SKM-1 treated with dmso at 0.1 percent for 144 hours (cell line): ENCODE measurements around the gene DNAJC18.
"Not testable (repeated sequence)": the region's sequence is repeated elsewhere in the genome, so short reads cannot be mapped to it uniquely, and the experiment has no call there.

Experiments used
- DNase-seq: peaks from one replicate; lab custom pipeline; 2025; ENCODE audit not compliant: unreplicated experiment; lab: John Stamatoyannopoulos, UW

The DNAJC18 gene

DNA sequence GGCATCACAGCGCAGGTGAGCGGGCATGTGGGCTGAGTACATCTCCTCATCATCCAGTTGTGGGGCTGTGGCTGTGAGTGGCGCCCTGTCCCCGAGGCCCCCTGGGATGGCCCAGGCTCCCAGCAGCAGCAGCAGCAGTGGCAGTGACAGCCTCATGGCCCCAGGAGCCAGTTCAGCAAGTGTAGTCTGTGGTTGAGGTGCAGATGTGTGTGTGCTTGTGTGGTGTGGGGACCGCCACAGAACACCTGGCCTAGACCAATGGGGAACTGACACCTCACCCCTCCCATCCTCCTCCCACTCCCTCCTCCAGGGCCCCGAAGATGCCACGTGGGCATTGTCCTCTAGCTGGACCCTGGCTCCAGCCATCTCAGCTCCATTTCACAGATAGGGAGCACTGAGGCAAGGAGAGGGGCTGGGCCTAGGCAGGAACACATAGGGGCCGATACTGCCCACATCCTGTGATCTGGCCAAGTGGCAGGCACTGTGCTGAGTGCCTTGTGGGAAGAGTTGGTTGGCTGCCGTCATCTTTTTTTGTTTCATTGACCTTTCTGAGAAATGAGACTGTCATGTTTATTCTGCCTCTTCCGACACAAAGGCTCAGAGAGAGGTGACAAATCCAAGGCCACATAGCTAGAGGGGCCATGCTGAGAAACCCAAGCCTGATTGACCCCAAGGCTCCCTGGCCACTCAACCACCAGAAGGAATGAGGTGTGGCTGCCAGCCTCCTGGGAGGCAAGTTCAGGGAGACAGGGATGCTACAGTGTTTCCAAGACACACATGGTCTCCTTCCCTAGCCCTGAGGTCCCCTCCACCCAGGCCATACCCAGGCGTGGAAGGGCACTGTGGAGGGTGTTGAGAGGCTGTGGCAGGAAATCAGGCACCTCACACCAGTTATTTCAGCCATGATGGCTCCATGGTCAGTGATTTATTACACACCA lies 49.4 kb downstream of the DNAJC18 start, which contains the start of gene MZB1:
MZB1 (minus strand) TSS at position 213 of the 938 bp plus-strand sequence; CDS start at position 156, 57 bp downstream.
- no peak for DNase-seq

DNA sequence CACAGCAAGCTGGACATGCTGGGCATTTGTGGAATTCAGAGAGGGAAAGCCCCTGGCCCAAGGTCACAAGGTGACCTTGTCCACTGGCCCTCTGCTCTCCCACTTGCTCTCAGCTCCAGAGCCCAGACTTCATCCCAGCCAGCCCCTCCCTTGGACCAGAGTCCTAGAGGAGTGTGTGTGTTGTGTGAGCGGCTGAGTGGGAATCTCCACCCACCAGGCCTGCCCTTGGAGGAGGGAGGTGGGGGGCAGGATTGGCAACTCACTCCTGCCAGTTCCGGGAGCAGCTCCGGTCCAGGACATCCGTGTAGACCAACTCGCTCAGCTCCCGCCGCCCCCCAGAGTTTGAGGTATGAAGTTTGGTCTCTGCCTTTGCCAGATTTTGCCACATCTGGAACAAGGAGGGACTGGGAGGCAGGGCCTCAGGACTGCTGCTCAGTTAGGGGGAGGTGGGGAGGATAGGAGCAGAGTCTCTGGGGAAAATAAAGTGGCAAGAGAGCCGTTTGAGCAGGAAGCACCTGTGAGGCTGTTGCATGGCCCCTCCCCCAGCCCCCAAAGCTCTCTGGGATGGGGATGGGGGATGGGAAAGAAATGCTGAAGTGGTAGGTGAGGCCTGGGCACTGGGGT lies 51.0 kb downstream of the DNAJC18 start:
- DNase-seq: no peak

DNA sequence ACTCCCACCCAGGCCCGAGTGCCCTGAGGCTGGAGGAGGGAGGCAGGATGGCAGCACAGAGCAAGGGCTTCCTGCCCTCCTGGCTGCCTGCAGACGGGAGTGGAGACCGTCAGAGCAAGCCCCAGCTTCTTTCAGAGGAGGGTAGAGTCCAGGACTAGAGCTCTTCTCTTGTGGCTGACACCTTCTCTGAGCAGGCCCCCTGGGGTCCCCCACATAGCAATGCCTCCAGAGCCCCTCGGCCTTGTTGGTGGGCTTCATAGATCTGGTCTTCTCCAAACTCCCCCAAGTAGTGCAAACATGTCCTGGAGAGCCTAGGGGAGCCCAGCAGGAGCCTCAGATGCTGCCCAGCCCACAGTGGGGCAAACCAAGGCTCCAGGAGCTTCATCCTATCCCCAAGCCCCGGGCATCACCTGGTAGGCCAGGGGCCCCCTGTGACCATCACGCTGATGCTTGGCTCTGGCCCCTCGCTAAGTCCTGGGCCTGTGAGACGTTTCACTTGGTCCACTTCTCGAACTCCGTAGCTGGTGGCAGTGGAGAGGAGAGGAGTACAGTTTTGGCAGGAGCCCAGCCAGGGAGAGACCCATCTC lies 51.6 kb downstream of the DNAJC18 start:
- DNase-seq: no peak

DNA sequence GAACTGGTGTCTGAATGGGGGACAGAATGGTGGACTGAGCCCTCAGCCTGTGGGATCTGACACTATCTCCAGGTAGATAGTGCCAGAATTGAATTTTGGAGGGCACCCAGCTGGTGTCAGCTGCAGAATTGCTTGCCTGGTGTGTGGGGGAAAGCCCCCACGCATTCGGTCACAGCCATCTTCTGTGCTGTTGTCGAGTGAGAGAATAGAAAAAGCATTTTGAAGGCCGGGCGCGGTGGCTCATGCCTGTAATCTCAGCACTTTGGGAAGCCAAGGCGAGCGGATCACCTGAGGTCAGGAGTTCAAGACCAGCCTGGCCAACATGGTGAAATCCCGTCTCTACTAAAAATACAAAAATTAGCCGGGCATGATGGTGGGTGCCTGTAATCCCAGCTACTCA lies 52.4 kb downstream of the DNAJC18 start:
- DNase-seq: not testable (repeated sequence)

DNA sequence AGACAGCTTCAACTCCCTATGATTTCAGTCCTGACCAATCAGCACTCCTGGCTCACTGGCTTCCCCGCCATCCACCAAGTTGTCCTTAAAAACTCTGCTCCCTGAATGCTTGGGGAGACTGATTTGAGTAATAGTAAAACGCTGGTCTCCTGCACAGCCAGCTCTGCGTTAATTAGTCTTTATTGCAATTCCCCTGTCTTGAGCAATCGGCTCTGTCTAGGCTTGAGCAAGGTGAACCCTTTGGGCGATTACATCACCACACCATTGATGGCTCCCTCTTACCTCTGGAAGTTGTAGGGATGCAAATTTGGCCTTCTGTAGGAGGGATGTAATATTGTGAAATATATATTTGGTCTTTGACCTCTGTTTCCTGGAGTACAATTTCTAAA lies 53.3 kb downstream of the DNAJC18 start:
- DNase-seq: peak; percentile 79

DNA sequence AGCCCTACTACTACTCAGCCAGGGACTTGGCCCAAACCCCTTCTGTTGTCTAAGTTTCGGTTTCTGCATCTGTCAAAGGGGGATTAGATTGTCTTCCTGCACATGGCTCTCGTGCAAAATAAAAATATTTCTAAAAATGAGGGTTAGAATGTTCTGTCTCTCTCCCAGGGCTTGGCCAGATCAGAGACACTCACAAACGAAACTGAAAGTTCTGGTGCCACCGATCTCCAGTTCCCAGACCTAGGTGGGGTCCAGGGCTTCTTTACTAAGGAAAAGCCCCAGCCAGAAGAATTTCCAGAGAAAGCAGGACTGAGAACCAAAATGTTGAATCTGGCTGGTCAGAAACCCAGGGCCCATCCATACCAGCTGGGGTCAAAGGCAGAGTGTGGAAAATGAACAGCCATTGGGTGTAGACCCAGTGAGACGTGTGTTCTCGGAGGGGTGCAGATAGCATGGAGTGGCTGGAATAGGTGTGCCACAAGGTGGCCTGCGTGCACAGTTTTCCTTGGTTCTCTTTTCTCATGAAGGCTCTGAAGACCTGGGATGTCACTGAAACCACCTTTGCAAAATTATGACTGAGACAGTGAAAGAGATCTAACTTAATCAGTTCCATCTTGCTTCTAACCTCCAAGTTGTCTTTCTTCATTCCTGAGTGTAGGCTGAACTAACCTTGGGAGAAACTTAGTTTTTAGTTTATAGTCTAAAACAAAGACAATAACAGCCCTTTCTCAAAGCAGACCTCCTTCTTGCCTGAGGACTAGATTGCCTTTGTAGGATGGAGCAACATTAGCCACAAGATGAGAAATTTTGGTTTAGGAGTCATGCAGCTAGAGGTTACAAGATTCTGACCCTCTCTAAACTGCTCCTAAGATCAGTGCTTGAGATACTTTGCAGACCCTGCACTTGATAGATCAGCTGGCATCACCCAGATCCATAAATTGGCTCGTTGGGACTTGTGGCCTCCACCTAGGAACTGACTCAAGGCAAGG lies 54.0 kb downstream of the DNAJC18 start:
- DNase-seq: peak; percentile 56

DNA sequence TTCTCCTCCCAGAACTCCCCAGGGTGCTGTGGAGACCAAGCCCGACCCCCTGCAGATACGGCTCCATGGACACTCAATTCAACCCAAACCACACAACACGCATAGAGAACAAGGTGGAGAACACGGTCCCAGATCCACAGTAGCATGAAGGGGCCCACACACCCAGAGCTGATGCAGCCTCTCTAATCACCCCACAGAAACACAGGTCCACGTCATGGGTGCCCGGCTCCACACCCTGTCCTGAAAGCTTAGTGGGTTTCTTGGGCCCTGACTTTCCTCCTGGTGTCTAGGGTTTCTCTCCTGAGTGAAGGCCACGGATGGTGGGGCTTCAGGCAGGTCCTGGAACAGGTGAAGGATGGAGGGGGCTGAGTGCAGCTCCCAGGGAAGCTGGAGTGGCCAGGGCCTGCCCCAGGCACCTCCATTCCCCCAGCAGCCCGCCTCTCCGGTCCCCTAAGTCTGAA lies 54.7 kb downstream of the DNAJC18 start:
- no peak for DNase-seq

DNA sequence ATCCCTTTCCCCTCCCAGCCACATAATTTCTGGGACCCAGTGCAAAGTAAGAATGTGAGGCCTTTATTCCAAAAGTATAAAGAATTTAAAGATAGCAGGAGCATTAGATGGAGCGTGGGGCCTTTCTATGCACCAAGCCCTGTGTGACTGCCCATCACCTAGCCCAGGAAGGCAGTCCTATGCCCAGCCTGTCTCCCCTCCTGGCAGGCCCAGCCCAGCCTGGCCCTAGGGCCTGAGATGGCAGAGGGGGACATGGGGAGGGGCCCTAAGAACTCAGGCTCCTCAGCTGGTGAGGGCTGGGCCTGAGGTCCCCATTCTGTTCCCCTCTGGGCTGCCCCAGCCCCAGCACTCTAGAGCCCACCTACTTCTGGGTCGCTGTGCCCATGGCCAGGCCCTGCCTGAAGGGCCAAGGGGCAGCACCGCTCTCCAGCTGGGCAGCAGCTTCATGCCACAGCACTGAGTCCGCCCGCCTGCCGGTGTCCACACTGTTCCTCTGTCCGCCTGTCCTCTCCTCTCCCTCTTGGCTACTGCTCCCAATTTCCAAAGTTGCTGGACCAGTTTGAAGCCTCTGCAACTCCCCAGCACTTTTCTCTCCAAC lies 55.2 kb downstream of the DNAJC18 start:
- DNase-seq: no peak

DNA sequence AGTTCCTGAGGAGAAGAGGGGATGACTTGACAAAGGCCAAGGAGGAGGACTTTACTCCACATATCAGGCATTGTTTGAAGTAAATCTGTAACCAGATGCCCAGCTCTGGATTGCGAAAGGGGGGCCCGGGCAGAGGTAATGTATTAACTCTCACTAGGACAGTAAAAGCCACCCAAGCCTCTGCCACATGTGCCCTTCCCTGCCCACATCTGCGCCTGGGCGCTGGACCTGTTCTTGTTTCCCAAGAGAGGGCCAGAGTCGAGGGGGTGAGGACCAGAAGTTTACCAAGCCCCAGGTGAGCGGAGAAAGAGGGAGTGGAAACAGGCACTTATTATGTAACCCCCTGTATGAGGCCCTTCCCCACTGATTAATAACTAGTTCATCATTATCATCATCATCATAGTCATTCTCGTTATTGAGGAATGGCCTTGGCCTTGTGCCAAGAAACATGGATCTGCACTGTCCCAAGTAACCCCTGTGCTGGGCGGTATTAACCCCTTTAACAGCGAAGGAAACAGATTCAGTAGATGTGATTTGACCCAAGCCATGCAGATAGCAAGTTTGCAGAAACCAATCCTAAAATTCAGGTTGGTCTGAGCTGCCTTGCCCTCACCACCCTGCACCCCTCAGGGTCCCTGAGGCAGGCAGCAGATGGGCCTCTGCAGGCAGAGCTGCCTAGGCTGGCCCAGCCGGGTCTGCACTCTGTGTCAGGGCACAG lies 55.9 kb downstream of the DNAJC18 start, which contains the start of gene SLC23A1:
SLC23A1 (minus strand) TSS at position 23 of the 718 bp plus-strand sequence. CDS start 44 bp downstream, outside the sequence.
- no peak for DNase-seq

DNA sequence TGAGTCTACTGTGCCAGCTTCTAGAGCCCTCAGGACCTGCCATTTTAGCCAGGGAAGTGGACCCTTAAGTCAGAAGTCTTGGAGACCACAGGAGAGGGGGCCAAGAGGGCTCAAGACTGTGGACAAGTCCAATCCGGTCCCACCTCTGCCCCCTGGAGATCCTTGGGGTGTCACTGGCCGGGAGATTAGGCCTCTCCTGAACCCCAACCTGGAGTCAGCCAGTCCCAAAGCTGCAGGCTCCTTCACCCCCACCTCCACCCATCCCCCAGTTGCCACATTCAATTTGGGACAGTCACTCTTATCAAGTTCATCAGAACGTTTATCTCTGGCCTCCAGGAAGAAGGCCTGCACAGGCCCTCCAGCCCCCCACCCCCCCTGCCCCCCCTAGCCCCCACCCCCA lies 56.5 kb downstream of the DNAJC18 start:
- DNase-seq: no peak

DNA sequence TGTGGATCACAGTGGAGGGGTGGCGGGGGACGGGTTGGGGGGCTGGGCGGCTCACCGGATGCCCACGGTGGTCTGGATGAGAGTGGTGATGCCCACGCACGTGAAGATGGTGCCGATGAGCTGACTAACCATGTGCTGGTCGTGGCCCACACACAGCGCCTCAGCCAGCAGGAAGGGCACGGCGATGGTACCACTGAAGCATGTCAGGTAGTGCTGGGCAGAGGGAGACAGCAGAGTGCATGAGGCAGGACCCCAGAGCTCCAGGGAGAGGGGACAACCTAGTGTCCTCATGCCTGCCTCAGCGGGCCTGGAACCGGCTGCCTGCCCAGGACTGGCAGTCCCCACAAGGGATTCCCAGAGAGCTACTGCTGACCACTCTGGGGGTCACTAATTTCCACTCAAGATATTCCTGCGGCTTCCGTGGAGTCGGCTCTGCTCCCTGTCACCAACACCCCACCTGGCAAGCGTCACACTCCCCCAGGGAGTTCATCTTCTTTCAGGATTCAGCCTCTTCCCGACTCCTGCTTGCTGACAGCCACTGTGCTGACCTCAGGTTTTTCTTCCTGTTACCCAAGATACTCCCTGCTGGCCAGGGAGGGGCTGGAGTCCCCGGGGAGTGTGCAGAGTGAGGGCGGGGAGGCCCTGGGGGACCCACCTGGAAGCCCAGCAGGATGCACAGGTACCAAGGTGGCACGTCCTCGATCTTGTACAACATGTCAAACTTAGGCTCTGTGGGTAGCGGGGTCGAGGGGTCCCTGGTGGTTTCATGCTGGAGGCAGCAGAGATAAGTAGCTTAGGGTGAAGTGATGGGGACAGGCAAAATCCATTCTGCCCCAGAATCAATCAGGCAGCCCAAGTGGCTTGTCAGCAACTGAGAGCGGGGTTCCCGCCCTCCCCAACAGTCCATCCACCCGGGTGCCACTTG lies 57.2 kb downstream of the DNAJC18 start:
- no peak for DNase-seq

DNA sequence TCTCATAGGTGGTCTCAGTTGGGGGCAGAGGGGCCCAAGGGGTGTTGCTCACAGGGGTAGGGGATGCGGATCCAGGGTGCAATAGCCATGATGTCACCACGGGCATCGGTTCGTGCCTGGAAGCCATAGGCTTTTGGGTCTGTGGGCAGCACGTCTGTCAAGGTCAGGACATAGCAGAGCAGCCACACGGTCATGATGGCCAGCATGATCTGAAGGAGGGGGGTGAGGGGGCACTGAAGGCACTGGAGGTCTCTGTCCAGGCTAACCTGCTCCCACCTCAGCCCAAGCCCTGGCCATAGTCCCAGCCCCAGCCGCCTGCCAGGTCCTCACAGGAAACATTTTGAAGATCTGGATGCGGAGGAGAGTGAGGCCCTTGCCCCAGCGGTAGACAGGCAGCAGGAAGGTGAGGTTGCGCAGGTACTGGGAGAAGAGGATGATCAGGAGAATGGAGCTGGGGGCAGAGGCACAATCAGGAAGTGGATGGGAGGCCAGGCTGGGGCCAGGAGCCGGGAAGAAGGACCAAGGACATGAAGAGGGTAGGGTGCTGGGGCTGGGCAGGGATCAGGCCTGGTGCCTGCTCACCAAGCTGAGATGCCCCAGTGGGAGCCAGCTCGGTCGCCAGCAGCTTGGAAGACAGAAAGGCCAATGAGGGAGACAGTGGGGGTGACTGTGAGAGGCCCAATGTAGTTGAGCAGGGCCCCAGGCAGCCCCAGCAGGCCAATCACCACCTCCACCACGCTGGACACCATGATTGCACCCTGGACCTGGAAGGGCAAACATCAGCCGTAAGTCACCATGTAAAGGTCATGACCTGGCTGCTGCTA lies 59.5 kb downstream of the DNAJC18 start:
- DNase-seq: no peak

DNA sequence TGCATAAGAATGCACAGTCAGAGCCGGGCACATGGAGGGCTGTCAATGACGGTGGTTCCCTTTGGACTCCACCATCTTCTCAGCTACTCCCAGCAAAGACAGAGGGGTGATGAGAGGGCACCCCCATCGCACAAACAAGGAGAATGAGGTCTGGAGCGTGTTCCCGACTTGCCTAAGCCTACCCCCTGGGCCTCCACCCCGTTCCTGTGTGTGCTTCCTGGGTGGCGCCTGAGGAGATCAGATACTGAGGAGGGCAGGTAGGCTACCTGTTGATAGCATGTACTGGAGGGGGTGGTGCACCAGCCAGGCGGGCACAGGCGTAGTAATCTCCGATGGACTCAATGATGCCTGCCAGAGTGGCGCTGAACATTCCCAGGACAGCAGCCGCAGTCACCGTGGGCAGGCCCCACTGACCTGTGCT lies 60.4 kb downstream of the DNAJC18 start:
- no peak for DNase-seq

DNA sequence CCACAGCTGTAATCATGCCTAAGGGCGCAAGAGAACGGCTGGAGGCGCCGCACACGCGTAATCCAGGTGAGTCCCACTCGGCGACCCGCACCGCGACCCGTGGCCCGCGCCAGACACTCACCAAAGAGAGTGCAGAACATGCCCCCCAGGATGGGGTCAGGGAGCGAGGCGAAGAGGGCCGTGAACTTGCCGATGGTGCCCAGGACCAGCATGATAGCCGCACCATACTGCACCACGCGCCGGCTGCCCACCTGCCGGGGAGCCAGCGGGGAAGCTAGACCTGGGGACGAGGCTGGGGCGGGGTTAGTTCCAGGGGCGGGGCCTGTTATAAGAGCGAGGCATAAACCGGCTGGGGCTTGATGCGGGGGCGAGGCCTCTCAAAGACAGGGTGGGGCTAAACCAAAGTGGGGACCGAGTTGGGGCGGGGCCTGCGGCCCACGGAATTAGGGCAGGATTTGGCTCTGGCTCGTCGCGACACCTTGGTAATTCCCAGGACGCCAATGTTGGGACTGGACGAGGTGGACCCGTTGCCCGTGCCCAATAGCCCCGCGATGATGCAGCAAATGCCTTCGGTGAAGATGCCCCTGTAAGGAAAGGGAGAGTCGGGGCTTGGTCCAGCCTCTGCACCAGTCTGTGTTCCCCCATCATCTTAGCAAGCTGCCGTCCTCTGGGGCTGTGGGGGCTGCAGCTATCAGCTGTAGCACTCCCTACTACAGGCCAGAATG lies 61.1 kb downstream of the DNAJC18 start:
- no peak for DNase-seq

DNA sequence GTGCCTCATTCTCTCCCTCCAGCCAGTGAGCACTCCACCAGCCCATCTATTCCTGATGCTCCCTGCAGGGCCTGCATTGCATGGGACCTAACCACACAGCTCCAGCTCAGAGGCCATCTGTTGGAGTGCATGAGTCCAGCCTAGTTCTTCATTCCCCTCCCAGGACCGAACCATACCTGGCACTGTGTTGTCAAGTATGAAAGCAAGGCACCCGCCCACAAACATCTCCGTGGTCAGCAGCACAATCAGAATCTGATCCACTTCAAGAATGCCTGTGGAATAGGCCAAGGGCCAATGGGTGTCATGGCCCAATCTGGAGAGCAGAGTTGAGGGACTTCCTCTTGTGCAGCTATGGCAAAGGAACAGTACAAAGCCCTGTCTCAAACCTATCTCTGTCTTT lies 62.1 kb downstream of the DNAJC18 start:
- no peak for DNase-seq

DNA sequence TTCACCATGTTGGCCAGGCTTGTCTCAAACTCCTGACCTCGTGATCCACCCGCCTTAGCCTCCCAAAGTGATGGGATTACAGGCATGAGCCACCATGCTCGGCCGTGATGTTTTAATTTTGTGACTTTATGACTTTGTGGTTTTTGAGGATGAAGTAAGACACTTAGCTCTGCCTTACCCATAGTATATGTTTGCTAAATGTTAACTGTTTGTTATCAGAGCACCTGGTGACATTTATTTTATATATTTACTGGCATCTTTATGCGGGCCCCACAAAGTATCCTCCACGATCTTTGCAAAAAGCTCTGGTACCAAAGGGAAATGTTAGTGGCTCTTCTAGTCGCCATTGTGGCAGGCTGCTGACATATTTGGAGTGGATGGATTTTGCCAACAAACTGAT lies 63.0 kb downstream of the DNAJC18 start:
- no peak for DNase-seq

DNA sequence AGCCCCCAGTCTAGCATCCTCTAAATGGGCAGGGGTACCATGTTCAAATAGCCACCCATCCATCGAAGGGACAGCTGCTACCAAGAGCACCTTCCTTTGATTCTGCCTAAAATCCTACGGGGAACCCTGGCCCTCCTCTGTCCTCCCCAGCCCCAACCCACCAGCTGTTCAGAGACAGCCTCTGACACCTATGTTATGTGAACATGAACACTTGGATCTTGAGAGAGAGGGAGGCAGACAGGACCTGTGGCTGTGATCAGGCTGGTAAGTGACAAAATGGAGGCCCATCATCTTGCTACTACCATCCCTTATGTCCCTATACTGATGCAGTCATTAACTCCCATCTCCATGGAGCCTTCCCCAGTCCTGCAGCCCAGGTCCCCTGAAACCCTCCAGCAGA lies 64.4 kb downstream of the DNAJC18 start:
- DNase-seq: no peak
